ENCODE measurements around the gene SLC7A10. TPM values are rescaled to one million over a fixed set of nuclear protein-coding genes. Genes with fewer than 3 reads are reported as not detected.

SLC7A10 gene
- not detected in 2 replicates for total RNA-seq

DNA sequence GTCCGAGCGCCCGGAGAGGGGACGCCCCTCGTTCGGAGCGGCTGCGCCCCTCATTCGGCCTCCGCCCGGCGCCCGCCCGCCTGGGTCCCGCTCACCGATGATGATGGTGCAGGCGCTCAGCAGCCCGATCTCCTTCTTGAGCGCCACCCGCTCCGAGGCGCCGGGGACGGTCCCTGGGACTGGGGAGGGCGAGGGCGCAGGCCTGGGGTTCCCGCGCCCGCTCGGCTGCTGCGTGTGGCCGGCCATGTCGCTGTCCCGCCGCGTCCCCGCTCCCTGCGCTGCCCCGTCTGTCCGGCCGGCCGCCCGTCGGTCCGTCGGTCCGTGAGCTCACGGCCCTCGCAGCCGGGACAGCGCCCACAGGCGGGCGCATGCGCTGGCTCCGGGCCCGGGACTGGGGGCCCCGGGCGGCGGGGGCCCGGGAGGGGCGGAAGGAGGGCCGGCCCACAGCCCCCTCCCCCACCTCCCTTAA, at the start of gene SLC7A10:
TSS of gene SLC7A10 (minus strand) at position 393 of the 469 bp plus-strand sequence. CDS start at position 246, 147 bp downstream.
- Histone ChIP-seq H3K4me1 (ENCODE audit: insufficient read depth, low read length) (peaks cover 3% of the 10 kb centered on the region), H4K20me1 (ENCODE audit: insufficient read depth, low read length) (no peaks in the 10 kb centered on the region), H3K36me3 (ENCODE audit: insufficient read depth, low read length) (no peaks in the 10 kb centered on the region), H3K79me2 (ENCODE audit: insufficient read depth, low read length) (no peaks in the 10 kb centered on the region), H3K27ac (ENCODE audit: low read depth, low read length) (no peak within 1 kb of the TSS), H3K4me3 (ENCODE audit: insufficient read depth, low read length) (no peak within 1 kb of the TSS), H3K9me3 (ENCODE audit: low read depth, low read length) (peaks cover 10% of the 10 kb centered on the region), H2AFZ (ENCODE audit: low read length) (no peak within 1 kb of the TSS), H3K27me3 (ENCODE audit: insufficient read depth, low read length) (peaks cover 49% of the 10 kb centered on the region), H3K4me2 (ENCODE audit: insufficient read depth, low read length) (no peak within 1 kb of the TSS)
- no peak for DNase-seq (ENCODE audit: insufficient read length, low spot score, missing footprints)
- no peak for TF ChIP-seq CTCF (IDR thresholded peaks at IDR 0.05; ENCODE audit: extremely low read depth, low read depth, low read length)

DNA sequence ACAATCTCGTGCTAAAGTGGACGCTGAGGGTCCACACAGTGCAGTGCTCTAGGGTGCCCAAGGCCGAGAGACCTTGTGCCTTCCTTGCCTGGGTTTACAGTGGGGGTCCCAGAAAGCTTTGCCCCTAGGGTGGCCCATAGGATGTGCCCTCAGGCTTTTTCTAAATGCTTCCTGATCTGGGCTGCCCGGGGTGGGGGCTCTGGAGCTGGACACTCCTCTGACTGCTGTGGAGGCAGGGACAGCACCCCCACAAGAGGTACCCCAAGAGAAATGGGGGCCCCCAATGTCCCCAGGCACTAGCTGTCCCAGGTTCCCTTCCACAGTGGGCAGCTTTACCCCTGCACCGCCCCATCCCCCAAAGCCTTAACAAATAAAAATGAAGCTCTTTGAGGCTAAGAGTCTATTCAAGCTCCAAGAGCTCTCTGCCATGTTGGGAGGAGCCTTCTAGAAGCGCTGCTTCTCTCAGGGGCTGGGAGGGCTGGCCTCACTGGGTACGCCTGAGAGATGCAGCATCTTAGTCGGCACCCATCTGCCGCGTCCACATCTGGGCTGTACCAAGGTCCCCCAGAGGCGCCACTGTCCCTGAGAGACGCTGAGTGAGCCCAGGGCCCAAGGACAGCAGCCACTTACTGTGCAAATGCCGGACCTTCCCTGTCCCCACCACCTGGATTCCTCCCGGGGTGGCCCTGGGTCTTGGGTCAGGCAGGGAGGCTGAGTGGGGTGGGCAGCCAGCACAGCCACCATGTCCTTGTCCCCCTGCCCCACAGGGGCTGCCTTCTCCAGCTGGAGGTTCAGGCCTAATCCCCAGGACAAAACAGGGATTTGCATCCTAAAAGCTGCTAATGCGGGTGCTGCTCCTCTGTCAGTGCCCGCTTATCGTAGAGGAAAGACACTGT, 49.3 kb upstream of the SLC7A10 start:
- no peaks in the 10 kb centered on the region for H3K9me3 ChIP-seq (ENCODE audit: low read depth, low read length)
- H4K20me1 ChIP-seq (ENCODE audit: insufficient read depth, low read length) = no peaks in the 10 kb centered on the region
- no peaks in the 10 kb centered on the region for H3K79me2 ChIP-seq (ENCODE audit: insufficient read depth, low read length)
- no peak for TF ChIP-seq CTCF (IDR thresholded peaks at IDR 0.05; ENCODE audit: extremely low read depth, low read depth, low read length)
- peak overlapping the region; percentile 50 for H3K4me2 ChIP-seq (ENCODE audit: insufficient read depth, low read length)
- DNase-seq (ENCODE audit: insufficient read length, low spot score, missing footprints) = no peak
- H3K27me3 ChIP-seq (ENCODE audit: insufficient read depth, low read length) = no peaks in the 10 kb centered on the region
- no peak overlapping the region for H3K4me3 ChIP-seq (ENCODE audit: insufficient read depth, low read length)
- H3K36me3 ChIP-seq (ENCODE audit: insufficient read depth, low read length) = no peaks in the 10 kb centered on the region
- H2AFZ ChIP-seq (ENCODE audit: low read length) = no peak overlapping the region
- H3K27ac ChIP-seq (ENCODE audit: low read depth, low read length) = no peak overlapping the region
- H3K4me1 ChIP-seq (ENCODE audit: insufficient read depth, low read length) = peaks cover 16% of the 10 kb centered on the region

DNA sequence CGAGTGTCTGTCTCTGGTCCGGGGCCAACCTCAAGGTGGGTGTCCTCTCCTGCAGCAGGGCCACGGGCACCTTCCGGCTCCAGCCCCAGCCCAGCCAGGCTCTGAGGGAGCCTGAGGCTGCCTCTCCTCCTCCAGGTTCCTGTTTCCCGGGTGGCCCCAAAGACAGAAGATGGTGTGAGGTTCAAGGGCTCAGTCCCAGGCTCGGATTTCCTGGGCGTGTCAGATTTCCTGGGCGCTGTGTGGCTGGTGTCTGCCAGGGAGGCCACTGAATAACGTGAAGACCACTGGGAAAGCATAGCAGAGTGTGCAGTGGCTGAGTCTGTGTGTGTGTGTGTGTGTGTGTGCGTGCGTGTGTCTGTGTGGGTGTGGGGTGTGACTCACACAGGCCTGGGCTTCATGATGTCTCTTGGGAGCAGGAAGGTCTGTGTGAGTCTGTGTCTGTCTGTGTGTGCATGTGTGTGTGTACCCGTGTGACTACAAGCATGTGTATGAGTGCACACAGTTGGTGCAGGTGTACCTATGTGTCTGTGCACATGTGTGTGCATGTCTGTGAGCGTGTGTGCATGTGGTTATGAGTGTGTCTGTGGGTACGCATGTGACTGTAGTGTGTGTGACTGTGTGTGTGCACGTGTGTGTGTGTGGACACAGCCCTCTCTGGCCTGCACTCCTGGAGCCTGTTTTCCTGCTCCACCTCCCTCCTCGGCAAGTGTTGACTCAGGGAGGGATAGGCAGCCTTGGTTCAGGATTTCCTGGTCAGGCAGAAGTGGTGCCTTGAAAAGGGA, 48.4 kb upstream of the SLC7A10 start:
- Histone ChIP-seq H3K9me3 (ENCODE audit: low read depth, low read length) (no peaks in the 10 kb centered on the region), H3K27ac (ENCODE audit: low read depth, low read length) (no peak overlapping the region), H3K36me3 (ENCODE audit: insufficient read depth, low read length) (no peaks in the 10 kb centered on the region), H3K79me2 (ENCODE audit: insufficient read depth, low read length) (no peaks in the 10 kb centered on the region), H2AFZ (ENCODE audit: low read length) (peak overlapping the region; percentile 2), H3K4me2 (ENCODE audit: insufficient read depth, low read length) (peak overlapping the region; percentile 50), H3K27me3 (ENCODE audit: insufficient read depth, low read length) (no peaks in the 10 kb centered on the region), H4K20me1 (ENCODE audit: insufficient read depth, low read length) (no peaks in the 10 kb centered on the region), H3K4me1 (ENCODE audit: insufficient read depth, low read length) (peaks cover 16% of the 10 kb centered on the region), H3K4me3 (ENCODE audit: insufficient read depth, low read length) (no peak overlapping the region)
- TF ChIP-seq CTCF (IDR thresholded peaks at IDR 0.05; ENCODE audit: extremely low read depth, low read depth, low read length) = no peak
- peak; percentile 97 for DNase-seq (ENCODE audit: insufficient read length, low spot score, missing footprints)

Measured in osteoblast (primary cell).